Measurements from ENCODE around the gene EIF2B5. TPM values are rescaled to one million over a fixed set of nuclear protein-coding genes. Genes with fewer than 3 reads are reported as not detected.
A peak's percentile ranks its signal among the peaks of the same experiment; 100 is the strongest.

The EIF2B5 gene
- total and polyA plus RNA-seq, 2 of the 13 experiments (the other 11 are each of a cell fraction or from before 2014, with no cell fraction given): 38.4 to 60.2 TPM

GRCh38 chr3:184126006-184126405, 9.2 kb upstream of the EIF2B5 start (continued):
- no peak for TF ChIP-seq JUND (CRISPR knock-in tag; IDR thresholded peaks at IDR 0.05)
- TF ChIP-seq ETV5 (CRISPR knock-in tag; IDR thresholded peaks at IDR 0.05; ENCODE audit: borderline replicate concordance): no peak
- no peak for TF ChIP-seq MXD4 (CRISPR knock-in tag; IDR thresholded peaks at IDR 0.05)
- TF ChIP-seq RARA (CRISPR knock-in tag; IDR thresholded peaks at IDR 0.05): no peak
- no peak for TF ChIP-seq MYNN (CRISPR knock-in tag; IDR thresholded peaks at IDR 0.05; ENCODE audit: low read depth)
- no peak for TF ChIP-seq NONO (IDR thresholded peaks at IDR 0.05)
- no peak for TF ChIP-seq NONO (CRISPR knock-in tag; conservative IDR thresholded peaks at IDR 0.05)

GRCh38 chr3:184129012-184129411, 6.1 kb upstream of the EIF2B5 start:
- no peaks in the 10 kb centered on the region for H3K79me2 ChIP-seq (ENCODE audit: insufficient read depth, low read length)
- BruUV-seq (replicated peaks): no TSS peak
- no peak overlapping the region for H3K27ac ChIP-seq (ENCODE audit: extremely low read length, insufficient read depth, low read length)
- H3K4me2 ChIP-seq (ENCODE audit: low read depth, low read length): no peak overlapping the region
- H3K4me1 ChIP-seq (ENCODE audit: insufficient read depth, low read length): peaks cover 12% of the 10 kb centered on the region
- no peaks in the 10 kb centered on the region for H3K36me3 ChIP-seq (replicated peaks in 1 of 2; ENCODE audit: control insufficient read depth in 1 of 2, insufficient read depth in 2 of 2, low read length in 2 of 2)
- ATAC-seq (peak; percentile 94), FAIRE-seq (peak; percentile 43), DNase-seq (ENCODE audit: low spot score) (peak; percentile 48)
- no peaks in the 10 kb centered on the region for H3K27me3 ChIP-seq (ENCODE audit: control insufficient read depth in 1 of 2, insufficient read depth in 2 of 2, low read length in 2 of 2)
- CTCF ChIA-PET (ENCODE audit: low intra/inter-chr PET ratio, low total read pairs): no interaction called here
- H3K4me3 ChIP-seq (replicated peaks in 1 of 3; ENCODE audit: insufficient read depth in 1 of 3, low read depth in 2 of 3, low read length in 3 of 3): no peak overlapping the region
- no peaks in the 10 kb centered on the region for H3K9me3 ChIP-seq (ENCODE audit: low read length)
- H4K20me1 ChIP-seq (ENCODE audit: insufficient read depth, low read length): no peaks in the 10 kb centered on the region
- POLR2A ChIA-PET: no interaction called here
- WGBS (ENCODE audit: low lambda C conversion rate): 13% methylated on average over 2 of the region's 2 CpGs
- no peak overlapping the region for H3K9ac ChIP-seq (ENCODE audit: insufficient read depth, low read depth, low read length)
- in situ Hi-C loops (cut with HindIII; ENCODE audit: extremely low pct_ligation_motif_present, low pct_unique_long_range_greater_than_20kb): loop anchor here (25.0 kb wide), 1 partner anchor 242 kb away; the partner anchor contains the start of gene PARL
- H2AFZ ChIP-seq (ENCODE audit: low read length): no peak overlapping the region
- intact Hi-C loops (cut with micrococcal nuclease; ENCODE audit: unreplicated experiment): no loop called here
- no peak for TF ChIP-seq NFRKB (IDR thresholded peaks at IDR 0.05)
- no peak for TF ChIP-seq FOXA1 (IDR thresholded peaks at IDR 0.05)
- 0 out of 2 replicates have a peak, but pooled peaks have one; percentile 19 for TF ChIP-seq FOXA1 (CRISPR knock-in tag; IDR thresholded peaks at IDR 0.05)
- 0 out of 2 replicates have a peak, but pooled peaks have one; percentile 12 for TF ChIP-seq SAP130 (CRISPR knock-in tag; IDR thresholded peaks at IDR 0.05; ENCODE audit: low read depth)
- 0 out of 2 replicates have a peak, but pooled peaks have one; percentile 18 for TF ChIP-seq GATAD2A (CRISPR knock-in tag; IDR thresholded peaks at IDR 0.05)
- TF ChIP-seq STAG1 (CRISPR knock-in tag; IDR thresholded peaks at IDR 0.05): peak; percentile 55
- TF ChIP-seq PRPF4 (IDR thresholded peaks at IDR 0.05; ENCODE audit: low read depth, low read length, poor library complexity, severe bottlenecking): no peak
- no peak for TF ChIP-seq ARNTL (CRISPR knock-in tag; IDR thresholded peaks at IDR 0.05)
- TF ChIP-seq ZNF562 (CRISPR knock-in tag; IDR thresholded peaks at IDR 0.05; ENCODE audit: borderline replicate concordance): no peak
- TF ChIP-seq ZNF574 (CRISPR knock-in tag; IDR thresholded peaks at IDR 0.05): peak; percentile 63
- no peak for TF ChIP-seq SSRP1 (CRISPR knock-in tag; IDR thresholded peaks at IDR 0.05)
- no peak for TF ChIP-seq ZNF232 (CRISPR knock-in tag; IDR thresholded peaks at IDR 0.05; ENCODE audit: borderline replicate concordance)
